HG03432 (cell line): Measurements from ENCODE around the gene SAMD4A.
A peak's percentile ranks its signal among the peaks of the same experiment; 100 is the strongest.

Experiments used
- ATAC-seq: cut with Tn5 transposase; IDR thresholded peaks from one replicate; pipeline ENCODE4 v1.9.1; 2021; ENCODE audit warnings: mild to moderate bottlenecking, moderate library complexity; ENCODE audit not compliant: unreplicated experiment

Gene SAMD4A

GRCh38 chr14:54773171-54774006 lies 206.5 kb downstream of the SAMD4A start:
- peak; percentile 64 for ATAC-seq

- no peak for ATAC-seq
These were observed 207.9 kb downstream of the SAMD4A start for GRCh38 chr14:54774824-54775223.

GRCh38 chr14:54775486-54776140 lies 208.7 kb downstream of the SAMD4A start:
- no peak for ATAC-seq

- no peak for ATAC-seq
These were observed 209.6 kb downstream of the SAMD4A start for GRCh38 chr14:54776361-54777001.

GRCh38 chr14:54777395-54777794 lies 210.5 kb downstream of the SAMD4A start:
- no peak for ATAC-seq

- no peak for ATAC-seq
These were observed 211.9 kb downstream of the SAMD4A start for GRCh38 chr14:54778618-54779345.

GRCh38 chr14:54781080-54781479 lies 214.2 kb downstream of the SAMD4A start:
- ATAC-seq = no peak

- ATAC-seq = no peak
These were observed 215.2 kb downstream of the SAMD4A start for GRCh38 chr14:54781961-54782750.

GRCh38 chr14:54782751-54783659 lies 216.1 kb downstream of the SAMD4A start:
- ATAC-seq = peak; percentile 89

GRCh38 chr14:54783660-54784015 lies 216.7 kb downstream of the SAMD4A start:
- ATAC-seq = no peak

- no peak for ATAC-seq
These were observed 217.1 kb downstream of the SAMD4A start for GRCh38 chr14:54784060-54784459.

GRCh38 chr14:54784657-54785056 lies 217.7 kb downstream of the SAMD4A start:
- no peak for ATAC-seq

- no peak for ATAC-seq
These were observed 218.3 kb downstream of the SAMD4A start for GRCh38 chr14:54785136-54785777.

GRCh38 chr14:54785778-54786770 lies 219.1 kb downstream of the SAMD4A start:
- ATAC-seq = no peak

- no peak for ATAC-seq
These were observed 219.9 kb downstream of the SAMD4A start for GRCh38 chr14:54786838-54787237.

- ATAC-seq = no peak
These were observed 220.3 kb downstream of the SAMD4A start for GRCh38 chr14:54787261-54787660.

GRCh38 chr14:54788701-54789100 lies 221.8 kb downstream of the SAMD4A start:
- no peak for ATAC-seq

- ATAC-seq = no peak
These were observed 222.2 kb downstream of the SAMD4A start for GRCh38 chr14:54789166-54789565.
